Esophagus squamous epithelium (tissue), 4 donors: ENCODE data around the gene PPRC1.

Source experiments
- POLR2A ChIP-seq, 4 donors: fragments of 450-650 bp; IDR thresholded peaks; one replicate each; pipeline ENCODE4 v1.6.1; 2017; ENCODE audit warnings: antibody characterized with exemption in 4 of 4, mild to moderate bottlenecking in 4 of 4, moderate library complexity in 3 of 4
- TF ChIP-seq, protein P1 (sequence below), 6 experiments: fragments of 450-650 bp in 4 of 6; fragments of 200-600 bp in 2 of 6; sonication (generic) in 2 of 6; IDR thresholded peaks; one replicate each; pipeline ENCODE4 v1.5.1; 2016 to 2019; ENCODE audit warnings: antibody characterized with exemption in 6 of 6, mild to moderate bottlenecking in 4 of 6, moderate library complexity in 4 of 6

GRCh38 chr10:102112210-102112817, 20.5 kb upstream of the PPRC1 start:
- no peak for TF ChIP-seq POLR2A (IDR thresholded peaks at IDR 0.05)
- TF ChIP-seq, protein P1, sequence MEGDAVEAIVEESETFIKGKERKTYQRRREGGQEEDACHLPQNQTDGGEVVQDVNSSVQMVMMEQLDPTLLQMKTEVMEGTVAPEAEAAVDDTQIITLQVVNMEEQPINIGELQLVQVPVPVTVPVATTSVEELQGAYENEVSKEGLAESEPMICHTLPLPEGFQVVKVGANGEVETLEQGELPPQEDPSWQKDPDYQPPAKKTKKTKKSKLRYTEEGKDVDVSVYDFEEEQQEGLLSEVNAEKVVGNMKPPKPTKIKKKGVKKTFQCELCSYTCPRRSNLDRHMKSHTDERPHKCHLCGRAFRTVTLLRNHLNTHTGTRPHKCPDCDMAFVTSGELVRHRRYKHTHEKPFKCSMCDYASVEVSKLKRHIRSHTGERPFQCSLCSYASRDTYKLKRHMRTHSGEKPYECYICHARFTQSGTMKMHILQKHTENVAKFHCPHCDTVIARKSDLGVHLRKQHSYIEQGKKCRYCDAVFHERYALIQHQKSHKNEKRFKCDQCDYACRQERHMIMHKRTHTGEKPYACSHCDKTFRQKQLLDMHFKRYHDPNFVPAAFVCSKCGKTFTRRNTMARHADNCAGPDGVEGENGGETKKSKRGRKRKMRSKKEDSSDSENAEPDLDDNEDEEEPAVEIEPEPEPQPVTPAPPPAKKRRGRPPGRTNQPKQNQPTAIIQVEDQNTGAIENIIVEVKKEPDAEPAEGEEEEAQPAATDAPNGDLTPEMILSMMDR (IDR thresholded peaks at IDR 0.05): no peak
